GM19452 (cell line): ENCODE data around the gene ABHD12.

Source experiments
- ATAC-seq: cut with Tn5 transposase; IDR thresholded peaks from one replicate; pipeline ENCODE4 v1.9.1; 2021; ENCODE audit not compliant: unreplicated experiment

Gene ABHD12

GRCh38 chr20:25308671-25309394 is 81.8 kb downstream of the ABHD12 start:
- ATAC-seq, result no peak

DNA sequence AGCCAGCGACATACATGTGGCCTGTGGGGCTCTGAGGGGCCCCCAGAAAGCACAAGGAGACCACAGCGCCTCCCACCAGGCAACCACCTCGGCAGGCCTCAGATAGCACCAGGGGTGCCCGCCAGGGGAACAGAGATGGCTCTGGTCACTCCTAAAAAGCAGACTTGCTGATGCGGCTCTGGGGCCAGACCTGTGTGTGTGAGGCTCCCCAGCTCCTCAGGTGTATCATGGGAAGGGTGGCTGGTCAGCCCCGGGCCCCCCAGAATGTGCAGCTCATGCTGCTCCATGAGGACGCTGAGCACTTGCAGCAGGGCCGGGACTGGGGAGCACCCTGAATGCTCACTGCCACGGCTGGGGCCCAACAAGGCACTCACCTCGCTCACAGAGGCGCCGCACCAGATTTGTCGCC is 82.5 kb downstream of the ABHD12 start:
- no peak for ATAC-seq

DNA sequence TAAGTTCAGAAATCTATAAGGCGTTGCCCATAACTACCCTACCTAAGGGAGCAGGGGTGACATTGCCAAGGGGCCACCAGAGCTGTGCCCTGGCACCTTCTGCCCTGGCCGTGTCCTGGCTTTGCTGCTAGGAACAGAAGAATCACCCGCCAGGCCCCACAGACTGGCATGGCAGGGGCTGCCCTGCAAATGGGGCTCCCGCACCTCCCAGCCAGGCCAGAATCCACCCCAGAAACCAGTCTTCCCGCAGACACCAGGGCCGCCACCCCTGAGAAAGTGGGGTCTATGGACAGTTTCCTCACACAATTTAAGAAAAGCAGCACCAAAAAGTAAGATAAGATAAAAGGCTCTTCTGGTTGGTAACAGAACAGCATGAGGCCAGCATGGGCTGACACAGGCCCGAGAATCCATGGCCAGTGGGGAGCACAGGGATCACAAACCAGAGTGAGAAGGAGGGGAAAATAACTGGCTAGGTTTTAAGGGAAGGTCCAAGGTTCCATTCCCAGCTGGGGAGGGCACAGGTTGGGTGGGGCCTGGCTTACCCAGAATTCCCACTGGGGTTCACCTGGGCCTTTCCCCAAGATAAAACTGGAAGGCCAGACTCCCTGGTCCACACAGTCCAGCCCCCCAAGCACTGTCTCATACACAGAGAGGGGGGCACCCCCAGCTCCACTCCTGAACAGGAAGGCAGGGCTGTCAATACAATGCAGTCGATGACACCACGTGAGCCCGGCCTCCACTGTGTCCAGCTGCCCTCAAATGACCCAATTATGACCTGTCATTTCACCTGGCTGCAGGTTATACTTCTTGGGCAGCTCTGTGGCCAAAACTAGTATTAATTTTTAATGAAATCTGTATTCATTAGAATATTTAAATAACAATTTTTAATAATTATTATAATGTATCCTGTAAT is 83.4 kb downstream of the ABHD12 start:
- no peak for ATAC-seq

- no peak for ATAC-seq
These were observed 86.5 kb downstream of the ABHD12 start for GRCh38 chr20:25304025-25304549.

DNA sequence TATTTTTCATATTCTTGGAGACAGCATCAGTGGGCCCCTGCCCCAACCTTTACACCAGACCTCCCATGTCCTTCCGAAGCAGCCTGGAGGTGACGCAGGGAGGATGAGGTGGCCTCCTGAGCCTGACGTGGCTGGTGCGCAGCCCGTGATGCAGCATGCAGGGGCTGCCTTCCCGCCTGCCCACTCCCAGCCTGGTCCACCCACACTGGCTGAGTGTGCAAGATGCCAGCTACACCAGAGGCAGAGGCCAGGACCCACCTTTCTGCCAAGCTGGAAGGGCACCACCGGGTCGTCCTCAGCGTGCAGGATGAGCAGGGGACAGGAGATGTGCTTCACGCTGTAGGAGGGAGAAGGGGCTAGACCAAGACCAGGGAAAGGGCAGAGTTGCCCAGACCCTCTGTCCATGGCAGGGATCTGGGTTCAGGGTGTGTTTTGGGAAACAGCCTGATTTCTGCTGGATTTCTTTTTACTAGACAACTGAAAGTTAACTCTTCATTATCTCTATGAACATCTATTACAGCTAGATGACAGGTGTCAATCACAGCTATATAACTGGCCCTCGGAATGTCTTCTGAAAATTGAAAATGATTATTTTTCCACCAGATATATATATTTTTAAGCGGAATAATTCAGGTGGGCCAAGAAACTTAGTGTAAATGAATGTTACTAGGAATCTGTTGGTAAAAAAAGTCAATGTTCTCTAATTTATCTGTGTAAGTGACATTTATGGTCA is 87.2 kb downstream of the ABHD12 start:
- no peak for ATAC-seq

DNA sequence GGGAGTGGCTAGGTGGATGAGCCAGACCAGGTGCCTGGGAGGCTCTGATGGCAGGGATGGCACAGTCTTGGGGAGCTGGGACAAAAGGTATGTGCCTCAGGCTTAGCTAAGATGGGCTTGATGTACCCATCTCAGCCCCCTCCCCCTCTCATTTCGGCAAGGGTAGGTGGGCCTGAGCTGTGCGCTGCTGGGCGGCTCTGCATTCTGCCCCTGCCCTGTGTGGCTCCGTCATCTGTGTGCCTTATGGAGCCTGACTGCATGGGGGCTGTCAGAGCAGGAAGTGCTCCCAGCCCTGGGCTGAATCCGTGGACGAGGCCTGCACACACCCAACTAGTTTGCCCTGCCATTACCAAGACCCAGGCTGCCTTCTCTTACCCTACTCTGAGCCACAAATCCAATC is 88.0 kb downstream of the ABHD12 start:
- no peak for ATAC-seq

GRCh38 chr20:25301357-25301920 is 89.2 kb downstream of the ABHD12 start:
- ATAC-seq, result no peak

DNA sequence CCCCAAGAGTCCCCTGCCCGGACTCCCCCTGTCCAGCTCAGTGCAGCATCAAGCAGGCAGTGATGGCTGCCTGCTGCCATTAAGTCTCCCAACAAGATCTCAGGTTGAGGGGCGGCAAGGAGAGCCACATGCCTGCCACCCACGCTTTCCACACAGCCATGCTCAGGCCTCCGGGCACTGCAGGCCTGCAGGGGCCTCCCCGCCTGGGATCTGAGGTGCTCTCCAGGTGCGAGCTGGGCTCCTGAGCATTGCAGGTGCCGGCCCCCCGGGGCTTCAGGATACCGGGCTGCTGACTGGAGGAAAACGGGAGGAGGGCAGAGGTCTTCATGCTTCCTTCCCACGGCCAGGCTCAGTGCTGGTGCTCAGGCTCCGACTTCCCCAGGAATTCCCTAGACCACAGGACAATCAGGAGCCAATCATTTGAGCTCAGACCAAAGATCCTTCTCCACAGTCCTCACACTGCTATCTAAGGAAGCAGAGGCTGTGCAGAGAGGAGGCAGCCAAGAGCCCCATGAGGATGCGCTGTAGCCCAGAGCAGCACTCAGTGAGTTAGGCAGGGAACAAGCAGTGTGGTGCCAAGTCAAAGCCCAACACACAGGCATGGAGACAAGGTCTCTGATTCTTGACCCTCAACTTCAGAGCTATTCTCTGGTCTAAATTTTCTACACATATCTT is 90.0 kb downstream of the ABHD12 start:
- ATAC-seq, result no peak

DNA sequence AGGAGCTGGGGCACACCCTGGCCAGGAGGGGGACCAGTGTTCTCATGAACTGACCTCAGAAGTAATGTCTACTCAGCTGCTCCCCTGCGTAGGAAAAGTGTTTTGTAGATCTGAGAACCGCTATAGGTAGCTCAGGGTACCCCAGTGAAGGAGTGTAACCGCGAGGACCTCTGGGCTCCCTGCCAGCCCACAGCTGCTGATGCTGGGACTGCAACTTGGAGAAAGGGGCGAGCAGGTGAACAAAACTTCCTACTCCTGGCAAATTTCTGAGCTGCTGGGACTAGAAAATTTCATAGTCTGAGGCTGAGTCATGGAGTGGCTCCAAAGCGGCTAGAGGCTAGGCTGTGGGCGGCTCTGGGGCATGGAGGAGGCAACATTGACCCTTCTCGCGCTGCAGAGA is 90.8 kb downstream of the ABHD12 start:
- no peak for ATAC-seq

DNA sequence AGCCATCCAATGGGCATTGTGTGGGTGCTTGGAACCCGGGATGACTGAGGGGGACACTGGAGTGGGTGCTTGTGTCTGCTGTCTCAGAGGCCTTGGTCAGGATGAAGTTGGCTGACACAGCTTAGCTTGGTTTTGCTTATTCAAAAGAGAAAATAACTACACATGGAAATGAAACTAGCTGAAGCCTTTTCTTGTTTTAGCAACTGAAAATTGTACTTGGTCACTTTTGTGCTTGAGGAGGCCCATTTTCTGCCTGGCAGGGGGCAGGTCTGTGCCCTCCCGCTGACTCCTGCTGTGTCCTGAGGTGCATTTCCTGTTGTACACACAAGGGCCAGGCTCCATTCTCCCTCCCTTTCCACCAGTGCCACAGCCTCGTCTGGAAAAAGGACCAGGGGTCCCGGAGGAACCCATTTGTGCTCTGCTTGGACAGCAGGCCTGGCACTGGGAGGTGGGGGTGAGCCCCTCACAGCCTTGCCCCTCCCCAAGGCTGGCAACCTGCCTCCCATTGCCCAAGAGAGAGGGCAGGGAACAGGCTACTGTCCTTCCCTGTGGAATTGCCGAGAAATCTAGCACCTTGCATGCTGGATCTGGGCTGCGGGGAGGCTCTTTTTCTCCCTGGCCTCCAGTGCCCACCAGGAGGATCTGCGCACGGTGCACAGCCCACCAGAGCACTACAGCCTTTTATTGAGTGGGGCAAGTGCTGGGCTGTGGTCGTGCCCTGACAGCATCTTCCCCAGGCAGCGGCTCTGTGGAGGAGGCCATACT is 93.3 kb downstream of the ABHD12 start:
- ATAC-seq, result peak; percentile 61

- peak; percentile 23 for ATAC-seq
These were observed 94.2 kb downstream of the ABHD12 start for GRCh38 chr20:25296094-25297093.

DNA sequence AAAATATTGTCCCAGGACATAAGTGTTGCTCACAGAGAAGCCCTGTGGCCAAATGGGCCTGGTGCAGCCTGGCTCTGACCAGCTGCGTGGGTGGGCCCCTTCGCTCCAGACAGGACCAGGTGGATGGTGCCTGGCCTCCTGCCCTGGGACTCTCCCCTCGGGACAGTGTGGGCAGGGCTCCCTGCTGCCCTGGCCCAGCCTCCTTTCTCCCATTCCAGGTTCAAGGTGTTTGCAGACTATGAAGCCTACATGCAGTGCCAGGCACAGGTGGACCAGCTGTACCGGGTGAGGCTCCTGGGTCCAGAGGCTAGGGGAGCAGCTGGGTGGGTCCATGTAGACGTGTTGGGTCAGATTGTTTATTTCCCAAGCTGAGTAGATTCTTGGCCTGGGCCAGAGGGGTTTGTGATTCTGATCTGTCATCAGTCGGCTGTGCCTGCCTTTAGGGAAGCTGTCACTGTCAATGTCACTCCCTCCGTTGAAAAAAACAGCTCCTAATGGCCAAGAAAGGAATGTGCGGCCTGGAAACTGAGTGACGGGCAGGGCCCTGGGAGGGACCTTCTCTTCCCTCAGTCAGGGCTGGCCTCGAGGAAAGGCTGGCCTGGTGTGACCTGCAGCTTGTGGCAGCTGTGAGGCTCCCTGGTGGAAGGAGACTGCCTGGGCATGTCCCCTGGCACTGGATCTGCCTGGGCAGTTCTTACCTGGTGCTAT is 95.1 kb downstream of the ABHD12 start:
- ATAC-seq, result no peak

DNA sequence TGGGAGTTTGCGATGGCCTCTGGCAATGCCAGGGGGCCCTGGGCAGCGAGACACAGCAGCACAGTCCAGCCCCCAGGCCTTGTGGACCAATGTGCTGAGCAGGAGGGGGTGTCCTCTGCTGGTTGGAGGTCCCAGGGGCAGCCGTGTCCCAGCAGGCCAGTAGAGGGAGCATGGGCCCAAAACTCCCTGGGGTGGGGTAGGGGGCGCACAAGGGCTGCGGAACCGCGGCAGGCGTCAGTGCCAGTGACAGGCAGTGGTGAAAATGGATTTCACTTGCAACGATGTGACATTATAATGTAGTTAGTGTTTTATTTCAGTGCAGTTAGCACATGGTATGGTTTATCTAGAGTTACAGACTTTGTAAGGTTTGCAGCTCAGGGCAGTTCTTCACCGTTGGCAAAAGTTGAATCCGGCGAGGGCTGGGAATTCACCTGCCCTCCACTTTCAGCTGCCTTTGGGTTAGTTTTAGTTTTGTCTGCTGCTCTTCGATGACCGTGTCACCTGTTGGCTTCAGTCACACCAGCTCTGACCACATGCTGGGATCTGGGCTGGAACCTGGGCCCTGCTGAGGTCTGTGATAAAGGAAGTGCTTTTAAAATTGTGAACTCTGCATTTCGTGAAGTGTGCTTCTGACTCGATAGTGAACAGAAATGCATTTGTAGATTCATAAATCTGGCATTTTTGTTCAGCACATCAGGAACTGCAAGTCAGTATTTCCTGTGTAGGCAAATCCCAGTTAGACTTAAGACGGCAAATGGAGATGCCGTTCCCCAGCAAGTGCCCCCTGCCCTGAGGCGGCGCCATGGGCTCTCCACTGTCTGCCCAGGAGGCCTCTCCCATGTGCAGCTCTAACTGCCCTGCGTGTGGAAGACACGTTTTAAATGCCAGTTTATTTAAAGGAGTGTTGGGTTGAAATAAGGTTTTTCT is 95.9 kb downstream of the ABHD12 start:
- ATAC-seq, result no peak

DNA sequence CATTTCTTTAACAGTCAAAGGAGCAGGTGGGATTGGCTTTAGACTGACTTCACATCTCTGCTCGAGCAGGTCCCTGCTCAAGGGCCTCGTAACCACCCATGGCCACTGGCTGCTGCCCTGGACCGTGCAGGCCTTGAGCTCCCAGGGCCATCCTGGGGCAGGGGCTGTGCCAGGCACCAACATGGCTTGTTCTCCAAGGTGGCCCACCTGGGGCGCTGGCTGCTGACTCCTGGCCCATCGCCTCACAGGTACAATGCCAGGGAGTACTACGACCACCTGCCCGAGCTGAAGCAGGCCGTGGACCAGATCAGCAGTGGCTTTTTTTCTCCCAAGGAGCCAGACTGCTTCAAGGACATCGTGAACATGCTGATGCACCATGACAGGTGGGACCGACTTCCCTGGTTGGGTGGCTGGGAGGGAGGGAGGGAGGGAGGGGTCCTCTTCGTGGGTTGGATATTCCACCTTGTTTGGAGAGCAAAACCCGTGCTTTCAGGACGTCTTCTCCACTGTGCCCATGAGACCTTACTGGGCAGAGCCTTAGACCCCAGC is 96.7 kb downstream of the ABHD12 start:
- no peak for ATAC-seq

DNA sequence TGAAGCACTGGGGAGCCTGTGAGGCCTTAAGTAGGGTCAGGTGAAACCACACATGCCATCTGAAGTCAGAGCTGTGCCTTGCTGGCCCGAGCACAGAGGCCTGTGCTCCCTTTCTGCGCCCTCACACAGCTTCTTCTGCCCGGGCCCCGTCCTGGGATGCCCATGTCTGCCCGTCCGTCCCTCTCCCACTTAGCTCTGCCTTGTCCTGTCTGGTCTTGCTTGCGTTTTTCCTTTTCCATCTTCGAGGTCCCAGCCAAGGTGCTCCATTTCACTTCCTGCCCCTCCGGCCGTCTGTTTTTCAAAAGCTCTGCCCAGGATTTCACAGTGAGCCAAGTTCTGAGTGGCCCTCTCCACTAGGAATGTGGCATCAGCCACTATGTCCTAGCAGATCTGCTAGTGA is 97.1 kb downstream of the ABHD12 start:
- no peak for ATAC-seq

DNA sequence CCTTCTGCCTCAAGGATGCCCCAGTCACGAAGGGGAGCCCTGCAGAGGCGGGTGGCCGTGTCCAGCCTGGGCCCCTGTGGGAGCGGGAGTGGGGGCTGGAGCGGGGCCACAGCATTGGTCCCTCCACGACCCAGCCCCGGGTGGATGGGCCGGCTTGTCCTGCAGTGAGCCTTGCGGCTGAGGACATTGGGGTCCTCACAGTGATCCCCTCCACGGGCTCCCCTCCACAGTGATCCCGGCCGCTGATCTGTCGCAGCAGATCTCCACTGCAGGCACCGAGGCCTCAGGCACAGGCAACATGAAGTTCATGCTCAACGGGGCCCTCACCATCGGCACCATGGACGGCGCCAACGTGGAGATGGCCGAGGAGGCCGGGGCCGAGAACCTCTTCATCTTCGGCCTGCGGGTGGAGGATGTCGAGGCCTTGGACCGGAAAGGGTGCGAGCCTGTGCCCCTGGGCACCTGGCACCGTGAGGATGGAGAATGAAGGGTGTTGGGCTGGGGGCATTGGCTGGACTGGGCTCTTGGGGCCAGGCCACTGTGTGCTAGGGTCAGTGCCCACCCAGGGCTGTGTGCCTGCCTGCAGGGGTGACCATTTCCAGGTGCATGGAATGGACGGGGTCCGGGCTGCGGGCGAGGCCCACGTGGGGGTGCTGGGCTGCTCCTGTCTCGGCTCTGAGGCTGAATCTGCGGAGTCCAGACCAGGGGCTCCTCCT is 98.3 kb downstream of the ABHD12 start:
- no peak for ATAC-seq
